ENCODE results near the gene TUFT1.

TUFT1 gene, protein sequence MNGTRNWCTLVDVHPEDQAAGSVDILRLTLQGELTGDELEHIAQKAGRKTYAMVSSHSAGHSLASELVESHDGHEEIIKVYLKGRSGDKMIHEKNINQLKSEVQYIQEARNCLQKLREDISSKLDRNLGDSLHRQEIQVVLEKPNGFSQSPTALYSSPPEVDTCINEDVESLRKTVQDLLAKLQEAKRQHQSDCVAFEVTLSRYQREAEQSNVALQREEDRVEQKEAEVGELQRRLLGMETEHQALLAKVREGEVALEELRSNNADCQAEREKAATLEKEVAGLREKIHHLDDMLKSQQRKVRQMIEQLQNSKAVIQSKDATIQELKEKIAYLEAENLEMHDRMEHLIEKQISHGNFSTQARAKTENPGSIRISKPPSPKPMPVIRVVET
- 2.8 to 5.1 (median 3.9) reads per million in 17 experiments for total RNA-seq

- DNase-seq: peak; percentile 91 to 96 (median 92)
Observed at GRCh38 chr1:151540021-151540981, at the start of gene TUFT1. Gene TUFT1, plus strand, starts transcription at chr1:151540309. Its CDS starts 58 bp downstream, at chr1:151540367.

DNA sequence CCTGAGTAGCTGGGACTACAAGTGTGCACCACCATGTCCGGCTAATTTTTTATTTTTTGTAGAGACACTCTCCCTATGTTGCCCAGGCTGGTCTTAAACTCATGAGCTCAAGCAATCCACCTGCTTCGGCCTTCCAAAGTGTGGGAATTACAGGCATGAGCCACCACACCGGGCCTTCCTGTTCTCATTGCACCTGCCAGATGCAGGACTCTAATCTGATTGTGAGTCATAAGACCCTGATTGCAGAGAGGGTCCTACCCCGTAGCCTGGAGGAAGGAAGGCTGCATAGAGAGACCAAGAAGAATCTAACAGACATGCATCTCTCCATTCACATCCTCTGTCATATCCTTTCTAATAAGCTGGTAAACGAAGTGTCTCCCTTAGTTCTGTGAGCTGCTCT lies 48.5 kb upstream of the TUFT1 start:
- no peak for DNase-seq

DNA sequence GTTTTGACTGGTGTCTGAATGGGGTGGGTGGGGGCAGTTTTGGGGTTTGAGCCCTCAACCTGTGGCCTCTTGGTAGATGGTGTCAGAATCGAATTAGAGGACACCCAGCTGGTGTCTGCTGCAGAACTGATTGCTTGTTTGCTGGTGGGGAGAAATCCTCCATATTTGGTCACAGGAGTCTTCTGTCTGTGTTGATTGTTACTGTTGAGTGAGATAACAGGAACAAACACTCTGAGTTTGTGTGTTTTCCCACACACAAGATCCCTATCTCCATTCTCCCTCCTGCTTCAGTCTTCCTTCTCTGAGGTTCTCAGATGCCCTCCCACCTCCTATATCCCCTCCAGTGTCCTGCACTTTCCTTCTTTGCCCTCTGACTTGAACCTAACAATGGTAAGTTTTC lies 48.0 kb upstream of the TUFT1 start:
- DNase-seq: no peak

- DNase-seq: no peak
Observed at GRCh38 chr1:151493042-151493441, 47.1 kb upstream of the TUFT1 start.

DNA sequence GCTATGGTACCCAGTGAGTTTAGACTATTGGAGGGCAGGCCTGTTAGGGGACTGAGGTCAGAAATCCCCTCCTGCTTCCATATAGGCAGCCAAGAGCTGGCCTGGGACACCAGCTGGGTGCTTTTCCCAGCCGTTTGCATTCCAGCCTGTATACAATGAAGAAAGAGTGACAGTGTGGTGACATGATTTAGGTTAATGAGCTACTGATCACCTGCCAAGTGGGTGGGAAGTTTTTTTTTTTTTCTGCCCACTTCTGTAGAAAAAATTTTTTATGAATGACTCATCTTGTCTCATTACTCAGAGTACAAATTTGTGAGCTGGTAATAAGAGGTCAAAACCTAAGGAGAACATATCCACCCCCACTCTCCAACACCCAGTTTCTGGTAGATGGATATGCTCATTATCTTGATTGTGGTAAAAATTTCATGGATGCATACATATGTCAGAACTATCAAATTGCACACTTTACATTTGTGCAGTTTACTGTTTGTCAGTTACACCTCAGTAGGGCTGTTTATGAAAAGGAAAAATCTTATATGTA lies 45.3 kb upstream of the TUFT1 start:
- DNase-seq: peak; percentile 43 to 76 (median 50)

GRCh38 chr1:151495316-151495715 lies 44.8 kb upstream of the TUFT1 start:
- no peak for DNase-seq

DNA sequence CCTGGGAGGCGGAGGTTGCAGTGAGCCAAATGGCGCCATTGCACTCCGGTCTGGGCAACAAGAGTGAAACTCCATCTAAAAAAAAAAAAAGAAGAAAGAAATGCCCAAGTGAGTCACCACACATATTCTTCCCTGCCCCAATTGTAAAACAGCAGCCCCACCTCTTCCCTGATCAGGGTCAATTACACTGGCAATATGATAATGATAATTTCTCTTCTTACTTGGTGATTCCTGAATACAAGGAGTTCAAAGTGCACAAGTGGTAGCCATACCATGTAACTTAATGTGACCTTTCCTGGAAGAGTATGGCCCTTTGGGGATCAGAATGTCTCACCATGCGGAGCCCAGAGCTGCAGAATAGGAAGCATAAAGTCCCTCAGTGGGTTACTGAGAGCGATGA lies 40.7 kb upstream of the TUFT1 start:
- no peak for DNase-seq

- no peak for DNase-seq
Observed at GRCh38 chr1:151499930-151500329, 40.2 kb upstream of the TUFT1 start.

GRCh38 chr1:151501474-151501873 lies 38.6 kb upstream of the TUFT1 start:
- DNase-seq: peak in 3 of 4 experiments; percentile 12 to 40 (median 17)

GRCh38 chr1:151502035-151502700 lies 37.9 kb upstream of the TUFT1 start:
- no peak for DNase-seq

GRCh38 chr1:151502859-151503780 lies 37.0 kb upstream of the TUFT1 start:
- DNase-seq: no peak

- no peak for DNase-seq
Observed at GRCh38 chr1:151504252-151504651, 35.9 kb upstream of the TUFT1 start.

GRCh38 chr1:151504759-151505158 lies 35.4 kb upstream of the TUFT1 start:
- DNase-seq: no peak

GRCh38 chr1:151508833-151509232 lies 31.3 kb upstream of the TUFT1 start:
- no peak for DNase-seq

- no peak for DNase-seq
Observed at GRCh38 chr1:151509350-151510019, 30.6 kb upstream of the TUFT1 start.

GRCh38 chr1:151510020-151510405 lies 30.1 kb upstream of the TUFT1 start:
- DNase-seq: no peak

- no peak for DNase-seq
Observed at GRCh38 chr1:151510614-151510956, 29.5 kb upstream of the TUFT1 start.

GRCh38 chr1:151510957-151511635 lies 29.0 kb upstream of the TUFT1 start, which contains the start of gene CGN:
Gene CGN, plus strand, starts transcription at chr1:151511387. Its CDS starts 7,133 bp downstream, at chr1:151518520.
- DNase-seq: peak; percentile 57 to 84 (median 68)

- DNase-seq: peak in 3 of 4 experiments; percentile 27 to 43 (median 41)
Observed at GRCh38 chr1:151511636-151512215, 28.4 kb upstream of the TUFT1 start.

GRCh38 chr1:151512326-151512725 lies 27.8 kb upstream of the TUFT1 start:
- DNase-seq: no peak
